ENCODE measurements around the gene BOLA3.
A peak's percentile ranks its signal among the peaks of the same experiment; 100 is the strongest.

BOLA3 gene

DNA sequence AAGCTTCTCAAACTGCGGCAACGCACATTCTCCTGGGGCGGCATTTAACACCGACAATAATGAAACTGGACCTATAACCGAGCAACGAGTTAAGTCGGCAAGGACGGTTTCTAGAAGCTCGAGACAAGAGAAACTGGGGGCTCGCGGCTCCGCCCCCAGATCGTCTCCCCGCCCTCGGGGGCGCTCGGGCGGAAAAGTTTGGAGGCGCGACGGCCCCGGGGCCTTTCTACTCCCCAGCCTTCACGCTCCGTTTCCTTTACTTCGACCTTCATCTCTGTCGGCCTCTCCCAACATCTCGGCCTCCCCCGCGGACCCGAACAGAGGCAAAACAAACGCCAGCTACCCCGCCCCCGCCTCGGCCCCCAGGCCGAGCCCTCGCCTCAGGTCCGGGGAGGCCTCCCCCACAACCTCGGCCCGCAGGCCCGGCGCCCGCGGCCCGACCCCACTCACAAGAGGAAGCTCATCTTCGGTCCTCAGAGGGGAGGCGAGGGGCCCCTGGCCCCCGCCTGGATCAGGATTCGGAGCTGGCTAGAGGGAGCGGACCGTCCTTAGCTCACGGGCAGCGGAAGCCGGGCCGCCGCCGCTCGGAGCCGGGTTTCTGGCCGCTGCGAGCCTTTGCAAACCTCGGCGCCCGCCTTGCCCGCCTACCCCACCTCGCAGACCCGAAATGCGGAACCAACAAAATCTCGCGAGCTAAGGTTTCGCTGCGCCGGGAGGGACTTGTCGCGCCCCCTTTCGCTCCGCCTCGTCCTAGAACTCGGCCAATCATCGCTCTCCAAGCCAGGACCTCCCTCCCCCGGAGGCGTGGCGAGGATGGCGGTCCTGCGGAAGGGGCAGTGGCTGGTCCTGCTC, 30.7 kb upstream of the BOLA3 start, which contains the start of gene MOB1A:
TSS of gene MOB1A (minus strand) at position 669 of the 852 bp plus-strand sequence. CDS start at position 464, 205 bp downstream.
- TF ChIP-seq, protein P1, sequence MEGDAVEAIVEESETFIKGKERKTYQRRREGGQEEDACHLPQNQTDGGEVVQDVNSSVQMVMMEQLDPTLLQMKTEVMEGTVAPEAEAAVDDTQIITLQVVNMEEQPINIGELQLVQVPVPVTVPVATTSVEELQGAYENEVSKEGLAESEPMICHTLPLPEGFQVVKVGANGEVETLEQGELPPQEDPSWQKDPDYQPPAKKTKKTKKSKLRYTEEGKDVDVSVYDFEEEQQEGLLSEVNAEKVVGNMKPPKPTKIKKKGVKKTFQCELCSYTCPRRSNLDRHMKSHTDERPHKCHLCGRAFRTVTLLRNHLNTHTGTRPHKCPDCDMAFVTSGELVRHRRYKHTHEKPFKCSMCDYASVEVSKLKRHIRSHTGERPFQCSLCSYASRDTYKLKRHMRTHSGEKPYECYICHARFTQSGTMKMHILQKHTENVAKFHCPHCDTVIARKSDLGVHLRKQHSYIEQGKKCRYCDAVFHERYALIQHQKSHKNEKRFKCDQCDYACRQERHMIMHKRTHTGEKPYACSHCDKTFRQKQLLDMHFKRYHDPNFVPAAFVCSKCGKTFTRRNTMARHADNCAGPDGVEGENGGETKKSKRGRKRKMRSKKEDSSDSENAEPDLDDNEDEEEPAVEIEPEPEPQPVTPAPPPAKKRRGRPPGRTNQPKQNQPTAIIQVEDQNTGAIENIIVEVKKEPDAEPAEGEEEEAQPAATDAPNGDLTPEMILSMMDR (conservative IDR thresholded peaks at IDR 0.05; ENCODE audit: low read depth): no peak
- CTCF ChIA-PET: interaction anchor here (0.7 to 1.1 kb wide), 3 partner anchors 10 to 148 kb away, joined by 3 to 5 read pairs (median 3); no protein-coding TSS in a partner anchor
- POLR2A ChIA-PET (ENCODE audit: low non-redundant PET): interaction anchor here (0.6 to 1.5 kb wide), 5 partner anchors 10 to 966 kb away, joined by 3 to 5 read pairs (median 3); no protein-coding TSS in a partner anchor
- DNase-seq (ENCODE audit: low spot score): peak; percentile 98
- peak within 1 kb of the TSS; percentile 95 for H3K27ac ChIP-seq

DNA sequence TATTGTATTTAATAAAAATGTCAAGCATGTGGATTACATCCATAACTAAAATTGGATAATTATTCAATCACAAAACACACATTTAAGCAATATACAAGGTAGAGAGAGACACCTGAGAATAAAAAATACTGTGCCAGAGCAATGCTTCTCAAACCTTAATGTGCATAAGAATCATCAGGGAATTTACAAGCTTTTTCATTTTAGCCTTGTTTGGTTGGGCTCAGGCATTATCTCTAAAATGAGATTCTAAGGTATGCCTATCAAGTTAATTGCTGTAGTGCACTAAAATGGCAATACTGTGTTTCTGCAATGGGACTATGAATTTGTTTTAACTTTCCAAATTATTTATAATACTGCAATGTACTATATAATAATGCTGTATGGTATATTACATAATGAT, 30.0 kb upstream of the BOLA3 start:
- H3K27ac ChIP-seq: peak overlapping the region; percentile 95
- TF ChIP-seq, protein P1 (conservative IDR thresholded peaks at IDR 0.05; ENCODE audit: low read depth): no peak
- CTCF ChIA-PET: interaction anchor here (0.7 to 1.1 kb wide), 2 partner anchors 22 to 149 kb away, joined by 3 to 5 read pairs; no protein-coding TSS in a partner anchor
- POLR2A ChIA-PET (ENCODE audit: low non-redundant PET): interaction anchor here (1.5 kb wide), 1 partner anchor 27 kb away, joined by 4 read pairs; no protein-coding TSS in a partner anchor
- no peak for DNase-seq (ENCODE audit: low spot score)

DNA sequence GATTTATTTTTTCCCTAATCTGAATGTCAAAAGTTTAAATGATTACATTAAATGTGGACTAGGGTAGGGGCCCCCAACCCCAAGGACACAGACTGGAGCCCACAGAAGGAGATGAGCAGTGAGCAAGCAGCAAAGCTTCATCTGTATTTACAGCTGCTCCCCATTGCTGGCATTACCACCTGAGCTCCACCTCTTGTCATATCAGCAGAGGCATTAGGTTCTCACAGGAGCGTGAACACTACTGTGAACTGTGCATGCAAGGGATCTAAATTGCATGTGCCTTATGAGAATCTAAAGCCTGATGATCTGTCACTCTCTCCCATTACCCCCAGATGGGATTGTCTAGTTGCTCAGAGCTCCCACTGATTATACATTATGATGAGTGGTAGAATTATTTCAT, 27.2 kb upstream of the BOLA3 start:
- TF ChIP-seq, protein P1 (conservative IDR thresholded peaks at IDR 0.05; ENCODE audit: low read depth): no peak
- DNase-seq (ENCODE audit: low spot score): no peak
- no peak overlapping the region for H3K27ac ChIP-seq
- POLR2A ChIA-PET (ENCODE audit: low non-redundant PET): no interaction called here
- CTCF ChIA-PET: interaction anchor here (0.5 to 1.1 kb wide), 3 partner anchors 11 to 339 kb away, joined by 3 to 4 read pairs (median 3); partner anchors contain the start of gene MTHFD2

DNA sequence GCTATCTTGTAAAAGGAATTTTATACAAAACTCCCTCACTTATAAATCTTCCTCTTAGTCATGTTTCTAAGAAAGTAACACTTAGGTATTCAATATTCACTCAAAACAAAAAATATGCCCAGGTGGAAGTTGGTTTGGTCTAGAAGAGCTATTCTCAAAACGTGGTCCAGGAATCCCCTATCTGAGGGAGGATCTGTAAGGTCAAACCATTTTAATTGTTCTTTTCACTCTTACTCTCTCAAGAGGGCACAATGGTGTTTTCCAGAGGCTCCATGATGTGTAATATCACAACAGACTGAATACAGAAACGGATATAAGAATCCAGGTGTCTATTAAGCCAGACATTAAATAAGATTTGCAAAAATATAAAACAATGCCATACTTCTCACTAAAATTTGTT, 21.0 kb upstream of the BOLA3 start:
- DNase-seq (ENCODE audit: low spot score): no peak
- TF ChIP-seq, protein P1 (conservative IDR thresholded peaks at IDR 0.05; ENCODE audit: low read depth): no peak
- no peak overlapping the region for H3K27ac ChIP-seq
- ChIA-PET POLR2A (ENCODE audit: low non-redundant PET) (interaction anchor here (1.0 kb wide), 1 partner anchor 31 kb away, joined by 4 read pairs; no protein-coding TSS in a partner anchor), CTCF (interaction anchor here (0.6 kb wide), 1 partner anchor 1276 kb away, joined by 4 read pairs; no protein-coding TSS in a partner anchor)

DNA sequence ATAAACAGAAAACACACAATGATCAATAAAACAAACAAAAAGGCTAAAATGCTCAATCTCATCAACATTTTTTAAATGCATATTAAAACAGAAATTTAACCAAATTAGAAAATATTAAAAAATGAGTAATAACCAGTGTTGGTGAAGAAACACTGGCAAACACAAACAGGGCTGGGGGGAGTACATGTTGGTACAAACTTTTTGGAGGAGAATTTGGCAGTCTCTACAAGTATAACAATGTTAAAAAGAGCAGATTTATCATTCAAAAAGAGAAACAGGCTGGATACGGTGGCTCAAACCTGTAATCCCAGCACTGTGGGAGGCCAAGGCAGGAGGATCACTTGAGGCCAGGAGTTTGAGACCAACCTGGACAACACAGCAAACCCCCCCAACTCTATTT, 17.0 kb upstream of the BOLA3 start:
- no peak overlapping the region for H3K27ac ChIP-seq
- DNase-seq (ENCODE audit: low spot score): no peak
- CTCF ChIA-PET: no interaction called here
- POLR2A ChIA-PET (ENCODE audit: low non-redundant PET): no interaction called here
- TF ChIP-seq, protein P1 (conservative IDR thresholded peaks at IDR 0.05; ENCODE audit: low read depth): no peak

DNA sequence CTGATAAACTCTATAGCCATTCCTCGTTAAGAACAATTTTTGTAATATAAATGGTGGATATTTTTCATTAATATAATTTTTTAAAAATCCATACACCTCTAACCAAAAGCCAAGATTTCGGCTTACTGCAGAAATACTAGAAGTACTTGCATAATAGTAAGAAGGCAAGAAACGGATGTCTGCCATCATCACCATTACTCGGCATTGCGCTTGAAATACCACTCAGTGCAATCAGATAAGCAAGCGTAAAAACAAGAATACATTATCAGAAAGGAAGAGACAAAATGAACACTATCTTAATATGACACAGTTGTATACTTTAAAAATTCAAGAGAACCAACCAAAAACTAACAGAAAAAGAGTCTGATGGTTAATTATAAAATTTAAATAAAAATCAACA, 15.2 kb upstream of the BOLA3 start:
- ChIA-PET CTCF (interaction anchor here (0.6 to 1.1 kb wide), 4 partner anchors 11 to 425 kb away, joined by 3 to 11 read pairs (median 3); no protein-coding TSS in a partner anchor), POLR2A (ENCODE audit: low non-redundant PET) (no interaction called here)
- TF ChIP-seq, protein P1 (conservative IDR thresholded peaks at IDR 0.05; ENCODE audit: low read depth): no peak
- no peak for DNase-seq (ENCODE audit: low spot score)
- no peak overlapping the region for H3K27ac ChIP-seq

All from RWPE1 (cell line).